ENCODE measurements around the gene VPS11.

- TF ChIP-seq, protein P1, sequence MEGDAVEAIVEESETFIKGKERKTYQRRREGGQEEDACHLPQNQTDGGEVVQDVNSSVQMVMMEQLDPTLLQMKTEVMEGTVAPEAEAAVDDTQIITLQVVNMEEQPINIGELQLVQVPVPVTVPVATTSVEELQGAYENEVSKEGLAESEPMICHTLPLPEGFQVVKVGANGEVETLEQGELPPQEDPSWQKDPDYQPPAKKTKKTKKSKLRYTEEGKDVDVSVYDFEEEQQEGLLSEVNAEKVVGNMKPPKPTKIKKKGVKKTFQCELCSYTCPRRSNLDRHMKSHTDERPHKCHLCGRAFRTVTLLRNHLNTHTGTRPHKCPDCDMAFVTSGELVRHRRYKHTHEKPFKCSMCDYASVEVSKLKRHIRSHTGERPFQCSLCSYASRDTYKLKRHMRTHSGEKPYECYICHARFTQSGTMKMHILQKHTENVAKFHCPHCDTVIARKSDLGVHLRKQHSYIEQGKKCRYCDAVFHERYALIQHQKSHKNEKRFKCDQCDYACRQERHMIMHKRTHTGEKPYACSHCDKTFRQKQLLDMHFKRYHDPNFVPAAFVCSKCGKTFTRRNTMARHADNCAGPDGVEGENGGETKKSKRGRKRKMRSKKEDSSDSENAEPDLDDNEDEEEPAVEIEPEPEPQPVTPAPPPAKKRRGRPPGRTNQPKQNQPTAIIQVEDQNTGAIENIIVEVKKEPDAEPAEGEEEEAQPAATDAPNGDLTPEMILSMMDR (conservative IDR thresholded peaks at IDR 0.05; ENCODE audit: low read length): no peak
- no peak for TF ChIP-seq EZH2phosphoT487 (IDR thresholded peaks at IDR 0.05; ENCODE audit: borderline replicate concordance, low read depth, low read length)
Observed at GRCh38 chr11:119042927-119043326, 24.7 kb upstream of the VPS11 start.

All from OCI-LY7 (cell line).